Neural cell (in vitro differentiated cells): ENCODE data around the gene EYS.

Experiments used
- EP300 ChIP-seq: fragments of 450-650 bp; conservative IDR thresholded peaks from 2 replicates; pipeline ENCODE4 v1.6.1; 2014; ENCODE audit warnings: antibody characterized with exemption, mild to moderate bottlenecking, moderate library complexity; ENCODE audit not compliant: poor library complexity, severe bottlenecking
- EZH2 ChIP-seq: fragments of 200-600, 300-800 bp; shearing (Covaris generic), sonication (generic); IDR thresholded peaks from 2 replicates; pipeline ENCODE4 v1.6.1; 2014; ENCODE audit warnings: antibody characterized with exemption, low read length, borderline replicate concordance, mild to moderate bottlenecking; ENCODE audit not compliant: insufficient read depth, poor library complexity, severe bottlenecking
- POLR2AphosphoS5 ChIP-seq: IDR thresholded peaks from 2 replicates; pipeline ENCODE4 v1.6.1; 2012
- RAD21 ChIP-seq: fragments of 450-650 bp; conservative IDR thresholded peaks from 2 replicates; pipeline ENCODE4 v1.6.1; 2014; ENCODE audit warnings: antibody characterized with exemption, mild to moderate bottlenecking, moderate library complexity
- SMC3 ChIP-seq: fragments of 450-650 bp; conservative IDR thresholded peaks from 2 replicates; pipeline ENCODE4 v1.6.1; 2014; ENCODE audit warnings: antibody characterized with exemption, mild to moderate bottlenecking, moderate library complexity; ENCODE audit not compliant: poor library complexity
- TAF1 ChIP-seq: IDR thresholded peaks from 2 replicates; pipeline ENCODE4 v1.6.1; 2012; ENCODE audit warnings: low read depth
- TF ChIP-seq, protein P1 (sequence below): fragments of 450-650 bp; IDR thresholded peaks from 2 replicates; pipeline ENCODE4 v1.5.1; 2014; ENCODE audit warnings: antibody characterized with exemption, mild to moderate bottlenecking, moderate library complexity; ENCODE audit not compliant: poor library complexity, severe bottlenecking
- TF ChIP-seq, protein P2 (sequence below): IDR thresholded peaks from 2 replicates; pipeline ENCODE4 v1.6.1; 2012; ENCODE audit warnings: borderline replicate concordance

DNA sequence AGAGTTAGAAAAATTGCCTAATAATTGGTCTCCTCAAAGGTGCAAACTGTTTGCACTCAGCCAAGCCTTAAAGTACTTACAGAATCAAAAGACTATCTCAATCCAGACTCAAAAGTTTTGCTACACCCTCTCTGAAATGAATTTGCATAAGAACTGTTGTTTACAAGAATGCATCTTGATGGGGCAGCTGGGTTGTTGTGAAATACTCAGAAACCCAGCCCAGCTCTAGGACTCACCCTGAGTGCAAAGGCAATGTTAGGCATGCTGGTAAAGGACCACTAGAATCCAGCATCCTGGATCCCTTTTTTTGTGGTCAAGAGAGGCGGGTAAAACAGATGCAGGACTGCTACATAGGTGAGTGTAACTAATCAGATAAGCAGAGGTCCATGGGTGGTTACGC lies 700.2 kb downstream of the EYS start:
- TF ChIP-seq TAF1 = no peak
- TF ChIP-seq, protein P1, sequence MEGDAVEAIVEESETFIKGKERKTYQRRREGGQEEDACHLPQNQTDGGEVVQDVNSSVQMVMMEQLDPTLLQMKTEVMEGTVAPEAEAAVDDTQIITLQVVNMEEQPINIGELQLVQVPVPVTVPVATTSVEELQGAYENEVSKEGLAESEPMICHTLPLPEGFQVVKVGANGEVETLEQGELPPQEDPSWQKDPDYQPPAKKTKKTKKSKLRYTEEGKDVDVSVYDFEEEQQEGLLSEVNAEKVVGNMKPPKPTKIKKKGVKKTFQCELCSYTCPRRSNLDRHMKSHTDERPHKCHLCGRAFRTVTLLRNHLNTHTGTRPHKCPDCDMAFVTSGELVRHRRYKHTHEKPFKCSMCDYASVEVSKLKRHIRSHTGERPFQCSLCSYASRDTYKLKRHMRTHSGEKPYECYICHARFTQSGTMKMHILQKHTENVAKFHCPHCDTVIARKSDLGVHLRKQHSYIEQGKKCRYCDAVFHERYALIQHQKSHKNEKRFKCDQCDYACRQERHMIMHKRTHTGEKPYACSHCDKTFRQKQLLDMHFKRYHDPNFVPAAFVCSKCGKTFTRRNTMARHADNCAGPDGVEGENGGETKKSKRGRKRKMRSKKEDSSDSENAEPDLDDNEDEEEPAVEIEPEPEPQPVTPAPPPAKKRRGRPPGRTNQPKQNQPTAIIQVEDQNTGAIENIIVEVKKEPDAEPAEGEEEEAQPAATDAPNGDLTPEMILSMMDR = no peak
- no peak for TF ChIP-seq SMC3
- TF ChIP-seq EP300 = no peak
- no peak for TF ChIP-seq EZH2
- TF ChIP-seq POLR2AphosphoS5 = no peak
- no peak for TF ChIP-seq RAD21
- TF ChIP-seq, protein P2, sequence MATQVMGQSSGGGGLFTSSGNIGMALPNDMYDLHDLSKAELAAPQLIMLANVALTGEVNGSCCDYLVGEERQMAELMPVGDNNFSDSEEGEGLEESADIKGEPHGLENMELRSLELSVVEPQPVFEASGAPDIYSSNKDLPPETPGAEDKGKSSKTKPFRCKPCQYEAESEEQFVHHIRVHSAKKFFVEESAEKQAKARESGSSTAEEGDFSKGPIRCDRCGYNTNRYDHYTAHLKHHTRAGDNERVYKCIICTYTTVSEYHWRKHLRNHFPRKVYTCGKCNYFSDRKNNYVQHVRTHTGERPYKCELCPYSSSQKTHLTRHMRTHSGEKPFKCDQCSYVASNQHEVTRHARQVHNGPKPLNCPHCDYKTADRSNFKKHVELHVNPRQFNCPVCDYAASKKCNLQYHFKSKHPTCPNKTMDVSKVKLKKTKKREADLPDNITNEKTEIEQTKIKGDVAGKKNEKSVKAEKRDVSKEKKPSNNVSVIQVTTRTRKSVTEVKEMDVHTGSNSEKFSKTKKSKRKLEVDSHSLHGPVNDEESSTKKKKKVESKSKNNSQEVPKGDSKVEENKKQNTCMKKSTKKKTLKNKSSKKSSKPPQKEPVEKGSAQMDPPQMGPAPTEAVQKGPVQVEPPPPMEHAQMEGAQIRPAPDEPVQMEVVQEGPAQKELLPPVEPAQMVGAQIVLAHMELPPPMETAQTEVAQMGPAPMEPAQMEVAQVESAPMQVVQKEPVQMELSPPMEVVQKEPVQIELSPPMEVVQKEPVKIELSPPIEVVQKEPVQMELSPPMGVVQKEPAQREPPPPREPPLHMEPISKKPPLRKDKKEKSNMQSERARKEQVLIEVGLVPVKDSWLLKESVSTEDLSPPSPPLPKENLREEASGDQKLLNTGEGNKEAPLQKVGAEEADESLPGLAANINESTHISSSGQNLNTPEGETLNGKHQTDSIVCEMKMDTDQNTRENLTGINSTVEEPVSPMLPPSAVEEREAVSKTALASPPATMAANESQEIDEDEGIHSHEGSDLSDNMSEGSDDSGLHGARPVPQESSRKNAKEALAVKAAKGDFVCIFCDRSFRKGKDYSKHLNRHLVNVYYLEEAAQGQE = no peak
